SIG-M5 treated with dmso at 0.1 percent for 504 hours (cell line): Measurements from ENCODE around the gene STPG1.
A peak's percentile ranks its signal among the peaks of the same experiment; 100 is the strongest.

ENCODE experiments used
- DNase-seq: peaks from one replicate; lab custom pipeline; 2025; ENCODE audit not compliant: unreplicated experiment; lab: John Stamatoyannopoulos, UW

The STPG1 gene

DNA sequence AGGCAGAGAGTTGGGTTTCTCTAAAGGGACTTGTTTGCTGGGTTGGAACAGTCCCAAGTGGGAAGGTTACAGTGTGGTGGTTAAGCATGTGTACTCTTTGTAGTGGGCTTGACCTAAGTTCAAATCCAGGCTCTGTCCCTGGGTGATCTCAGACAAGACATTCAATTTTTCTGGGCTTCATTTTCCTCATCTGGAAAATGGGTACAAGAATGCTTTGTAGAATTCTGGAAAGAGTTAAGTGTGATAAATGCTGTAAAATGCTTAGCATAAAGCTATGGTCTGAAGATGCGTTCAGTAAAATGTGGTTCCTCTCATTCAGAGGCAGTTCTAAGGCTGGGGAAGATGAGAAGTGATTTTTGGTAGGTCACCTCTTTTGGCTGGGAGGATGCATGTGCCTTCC lies 93.6 kb downstream of the STPG1 start:
- no peak for DNase-seq

DNA sequence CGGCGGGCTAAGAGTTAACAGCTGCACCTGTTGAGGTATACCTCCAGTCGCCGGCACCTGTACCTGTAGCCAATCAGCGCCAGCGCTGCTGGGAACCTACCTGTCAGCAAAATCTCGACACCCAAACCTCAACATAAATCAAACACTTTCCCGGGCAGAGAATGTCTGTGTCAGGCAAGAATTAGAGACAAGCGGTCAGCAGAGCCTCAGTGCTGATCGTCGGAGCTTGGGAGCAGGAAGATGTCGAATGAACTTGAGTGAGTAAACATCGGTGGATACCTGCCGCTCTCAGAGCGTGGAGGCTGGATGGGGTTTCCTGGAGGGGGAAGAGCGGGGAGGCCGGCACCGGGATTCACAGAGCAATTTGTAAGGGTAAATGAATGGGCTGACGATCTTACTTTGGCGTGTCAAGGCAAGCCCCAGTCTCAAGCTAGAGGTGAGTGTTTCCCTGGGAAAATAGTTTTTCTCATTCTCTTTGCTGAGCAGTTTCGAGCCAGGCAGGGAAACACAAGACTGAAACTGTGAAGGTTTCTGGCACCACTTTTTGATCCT lies 94.2 kb downstream of the STPG1 start, which contains the start of gene GRHL3:
TSS of gene GRHL3 (plus strand) at position 46 of the 552 bp plus-strand sequence. CDS start at position 241, 195 bp downstream.
- peak; percentile 10 for DNase-seq

DNA sequence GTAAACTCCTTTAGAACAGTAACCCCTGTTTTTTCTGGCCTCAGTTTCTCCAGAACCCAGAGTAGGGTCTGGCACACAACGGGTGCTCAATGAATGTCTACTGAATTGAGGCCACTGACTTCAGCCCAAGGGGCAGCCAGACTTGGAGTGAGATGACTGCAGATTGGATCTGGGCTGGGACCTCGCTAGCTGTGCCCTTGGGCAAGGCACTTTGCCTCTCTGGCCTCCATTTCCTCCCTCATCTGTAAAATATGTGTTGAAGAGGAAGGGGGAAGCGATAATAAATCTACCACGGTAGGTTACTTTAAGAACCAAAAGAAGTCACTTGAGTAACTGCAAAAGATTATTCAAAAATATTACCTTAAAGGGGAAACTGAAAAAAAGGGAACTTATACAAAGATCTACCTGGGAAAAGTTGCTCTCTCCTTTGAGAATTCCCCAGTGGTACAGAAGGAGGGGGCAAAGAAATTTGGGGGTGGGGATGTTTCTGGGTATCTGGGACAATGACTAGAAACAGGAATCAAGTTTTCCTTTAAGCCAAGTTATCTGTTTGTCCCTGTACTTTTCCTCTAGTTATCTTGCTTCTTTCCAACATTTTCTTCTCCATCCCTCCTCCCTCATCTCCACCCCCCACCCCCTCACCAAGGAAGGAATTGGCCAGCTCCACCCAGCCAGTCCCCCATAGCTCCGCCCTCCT lies 94.8 kb downstream of the STPG1 start:
- no peak for DNase-seq

DNA sequence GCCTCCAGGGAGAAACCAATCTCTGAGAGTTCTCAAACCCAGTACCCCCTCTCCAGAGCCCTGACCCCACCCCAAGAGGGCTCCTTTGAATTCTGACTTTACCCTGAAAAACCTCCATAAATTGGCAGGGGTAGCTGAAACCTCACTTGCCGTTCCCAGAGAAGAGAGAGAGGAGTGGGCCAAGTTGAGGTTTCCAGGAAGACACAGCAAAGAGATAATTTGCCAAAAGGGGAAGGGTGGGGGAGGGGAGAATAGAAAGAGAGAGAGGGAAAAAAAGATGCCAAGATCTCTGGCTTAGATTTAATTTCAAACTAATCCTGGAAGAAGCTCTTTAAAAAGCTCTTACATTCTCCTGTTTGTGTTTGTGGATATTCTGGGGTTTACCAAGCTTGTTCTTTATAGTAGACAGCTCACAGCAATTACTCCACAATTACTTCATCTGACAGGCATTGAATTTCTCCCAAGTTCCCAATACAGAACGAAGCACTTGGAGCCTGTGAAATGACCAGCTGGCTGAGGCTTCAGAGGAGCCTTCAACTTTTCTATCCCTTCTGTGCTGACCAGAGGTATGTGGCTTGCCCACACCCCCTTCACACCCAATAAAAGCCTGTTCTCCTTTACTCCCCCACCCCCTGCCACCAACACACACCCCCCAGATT lies 95.5 kb downstream of the STPG1 start:
- DNase-seq = no peak

DNA sequence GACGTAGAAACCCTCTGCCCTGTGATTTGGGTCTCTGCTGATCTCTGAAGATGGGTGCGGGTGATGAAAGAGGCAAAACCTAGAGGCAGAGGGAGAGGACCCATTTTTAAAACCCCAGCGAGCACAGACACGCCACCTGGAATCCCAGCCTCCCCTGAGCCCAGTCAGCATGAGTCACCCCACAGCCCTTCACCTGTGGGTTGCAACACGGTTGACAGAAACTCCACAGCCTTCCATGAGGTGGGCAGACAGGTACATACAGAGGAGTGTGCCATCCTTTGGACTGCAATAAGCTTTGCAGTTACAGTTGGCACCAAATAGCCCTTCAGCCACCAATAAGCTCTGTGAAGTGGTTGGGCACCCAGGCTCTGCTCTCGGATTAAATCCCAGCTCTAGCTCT lies 96.5 kb downstream of the STPG1 start:
- DNase-seq = no peak

DNA sequence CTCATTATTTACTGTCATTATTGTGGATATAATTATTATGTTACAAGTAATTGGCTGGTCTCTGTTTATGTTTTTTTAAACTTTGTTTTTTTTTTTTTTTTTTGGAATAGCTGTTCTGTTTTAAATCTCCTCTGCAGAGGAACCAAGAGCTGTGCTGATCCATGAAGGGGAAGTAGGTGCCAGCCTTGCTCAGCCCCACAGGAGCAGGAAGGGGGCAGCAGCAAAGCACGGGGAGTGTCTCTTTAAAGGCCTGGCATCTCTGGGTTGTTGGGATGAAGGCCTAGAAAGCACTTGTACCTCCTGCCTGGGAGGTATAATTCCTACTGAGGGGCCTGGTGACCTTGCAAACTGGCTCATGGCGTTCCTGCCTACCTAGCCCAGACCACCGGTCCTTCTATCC lies 96.9 kb downstream of the STPG1 start:
- DNase-seq = peak; percentile 25

DNA sequence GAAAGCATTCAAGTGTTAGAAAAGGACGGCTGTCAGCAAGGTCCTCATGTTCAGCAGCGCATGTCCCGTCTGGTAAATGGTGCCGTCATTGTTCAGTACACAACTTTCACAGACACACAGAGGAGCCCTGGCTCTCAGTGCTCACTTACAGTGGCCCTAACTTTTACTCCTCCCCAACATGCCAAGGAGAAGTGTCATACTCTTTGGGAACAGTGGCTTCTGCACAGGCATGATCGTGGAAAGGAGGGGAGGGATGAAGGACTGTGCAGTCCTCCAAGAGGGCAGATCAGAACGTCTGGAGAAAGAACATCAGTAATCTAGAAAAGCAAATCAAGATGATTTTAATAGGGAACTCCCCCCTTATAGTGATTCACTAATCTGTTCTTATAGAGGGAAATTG lies 98.2 kb downstream of the STPG1 start:
- DNase-seq = no peak

DNA sequence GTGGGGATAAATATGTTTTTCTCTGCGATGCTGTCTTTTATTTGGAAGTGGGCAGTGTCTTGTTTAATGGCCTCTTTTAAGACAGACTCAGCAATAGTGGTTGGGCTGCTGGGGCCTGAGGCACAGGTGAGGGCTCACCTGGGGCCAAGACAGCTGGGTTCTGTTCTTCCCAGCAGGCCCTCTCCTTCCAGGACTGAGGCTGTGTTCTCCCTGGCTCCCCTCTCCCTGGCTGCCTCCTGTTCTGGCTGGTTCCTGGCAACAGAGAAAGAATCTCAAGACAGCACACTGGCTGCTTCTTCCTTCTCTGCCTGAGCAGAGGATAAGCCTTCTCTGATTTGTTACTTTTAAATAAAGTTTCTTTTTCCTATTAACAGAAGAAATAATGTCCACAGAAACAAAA lies 101.8 kb downstream of the STPG1 start:
- DNase-seq = no peak

DNA sequence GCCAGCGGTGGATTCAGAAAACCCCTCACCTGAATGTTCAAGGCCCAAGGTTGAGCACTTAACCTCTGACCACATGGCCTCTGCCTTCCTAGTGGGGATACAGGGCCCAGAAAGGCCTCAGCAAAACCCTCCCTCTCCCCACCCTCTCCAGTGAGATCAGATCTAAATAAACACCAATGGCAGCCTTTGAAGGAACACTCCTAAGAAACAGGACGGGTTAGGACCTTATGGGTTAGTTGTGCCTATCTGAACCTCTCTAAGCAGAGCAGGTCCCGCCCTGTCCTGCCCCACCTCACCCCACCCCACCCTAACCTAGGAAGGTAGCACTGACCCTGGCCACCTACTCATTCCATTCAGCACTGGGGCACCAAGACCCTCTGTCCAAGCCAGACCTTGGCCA lies 102.3 kb downstream of the STPG1 start:
- no peak for DNase-seq

DNA sequence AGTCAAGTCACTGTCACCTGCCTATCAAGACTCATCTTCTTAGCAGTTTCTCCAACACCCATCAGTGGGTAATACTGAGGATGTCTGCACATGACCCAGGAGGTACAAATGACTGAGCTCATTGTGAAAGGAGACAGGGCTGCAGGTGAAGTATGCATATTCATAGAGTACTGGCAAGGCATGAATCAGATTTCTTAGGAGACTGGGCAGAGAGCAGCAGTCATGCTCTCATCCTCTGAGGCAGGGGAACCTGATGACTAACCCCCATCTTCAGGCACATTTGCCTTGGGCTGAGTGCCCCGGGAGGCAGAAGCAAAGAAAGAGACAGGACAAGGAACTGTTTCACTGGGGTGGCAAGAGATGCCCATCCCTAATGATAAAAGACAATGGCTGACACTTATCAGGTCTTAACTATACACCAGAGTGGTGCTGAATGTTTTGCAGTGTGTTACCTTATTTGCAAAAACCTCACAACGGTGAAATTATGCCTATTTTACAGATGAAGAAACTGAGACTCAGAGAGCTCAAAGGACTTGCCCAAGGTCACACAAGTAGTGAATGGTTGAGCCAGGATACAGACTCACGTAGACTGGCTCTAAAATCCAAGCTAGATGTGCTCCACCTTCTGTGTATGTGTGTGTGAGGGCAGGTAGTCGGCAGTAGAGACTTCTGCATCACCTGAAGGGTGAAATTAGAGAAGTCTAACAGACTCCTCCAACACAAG lies 103.7 kb downstream of the STPG1 start:
- DNase-seq = no peak

DNA sequence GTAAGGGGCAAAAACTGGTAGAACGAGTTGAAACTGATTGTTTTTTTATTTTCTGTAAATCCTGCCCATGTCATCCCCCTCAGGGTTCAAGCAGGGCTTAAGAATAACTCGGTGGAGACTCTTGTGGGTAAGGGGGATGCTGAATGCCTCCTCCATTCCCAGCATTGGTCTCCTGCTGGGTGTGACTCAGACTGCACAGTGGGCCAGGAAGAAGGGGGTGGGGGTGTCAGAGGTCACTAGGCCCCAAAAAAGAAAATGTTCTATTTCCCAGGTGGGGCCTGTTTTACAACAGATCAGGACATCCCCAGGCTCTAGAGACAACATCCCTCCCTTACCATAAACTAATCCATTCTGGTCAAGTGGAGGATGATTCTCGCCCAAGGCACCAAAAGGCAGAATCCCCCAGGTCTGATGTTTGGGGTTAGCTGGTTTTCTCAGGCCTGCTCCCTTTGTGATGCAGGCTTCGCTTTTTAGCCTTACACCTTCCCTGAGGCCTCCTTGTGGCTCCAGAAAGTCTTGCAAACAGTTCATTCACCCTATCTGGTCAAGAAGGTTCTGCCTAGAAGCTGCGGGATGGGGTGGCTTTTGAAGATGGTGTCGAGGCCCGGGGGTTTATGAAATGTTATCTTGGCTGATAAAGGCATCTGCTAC lies 105.1 kb downstream of the STPG1 start:
- DNase-seq = no peak
